Transverse colon (tissue), 4 donors: ENCODE data around the gene TAX1BP1. TPM values are rescaled to one million over a fixed set of nuclear protein-coding genes. Genes with fewer than 3 reads are reported as not detected.

ENCODE experiments used
- DNase-seq: peaks from one replicate; pipeline ENCODE4 v3.0.0-alpha.2; 2019
- H3K27ac ChIP-seq, 4 donors: fragments of 200-600 bp; sonication (generic); 2 replicates each; pipeline ENCODE4 v1.5.1; 2016 to 2018; ENCODE audit warnings: inconsistent platforms in 4 of 4
- H3K27me3 ChIP-seq: fragments of 200-600 bp; sonication (generic); 2 replicates; pipeline ENCODE4 v1.5.1; 2017; ENCODE audit warnings: inconsistent platforms
- H3K36me3 ChIP-seq, 4 donors: fragments of 200-600 bp; sonication (generic); 2 replicates each; pipeline ENCODE4 v1.5.1; 2017 to 2019; ENCODE audit warnings: inconsistent platforms in 4 of 4
- H3K4me1 ChIP-seq, 4 donors: fragments of 200-600 bp; sonication (generic); 2 replicates each; pipeline ENCODE4 v1.5.1; 2017 to 2020; ENCODE audit warnings: inconsistent platforms in 4 of 4
- H3K4me3 ChIP-seq, 4 donors: fragments of 200-600 bp; sonication (generic); 1 replicate in 1 of 4; 2 replicates in 3 of 4; pipeline versions ENCODE4 v1.5.1 to v1.6.1; 2017 to 2019; ENCODE audit warnings: inconsistent platforms in 4 of 4
- H3K9me3 ChIP-seq, 2 donors: fragments of 200-600 bp; sonication (generic); 2 replicates each; pipeline ENCODE4 v1.5.1; 2017 to 2019; ENCODE audit warnings: inconsistent platforms in 2 of 2
- CTCF ChIP-seq, 5 experiments: fragments of 200-600 bp in 3 of 5; fragments of 450-650 bp in 2 of 5; sonication (generic) in 3 of 5; IDR thresholded peaks; 1 replicate in 2 of 5; 2 replicates in 3 of 5; pipeline ENCODE4 v1.5.1; 2016 to 2017; ENCODE audit warnings: antibody characterized with exemption in 5 of 5, inconsistent platforms in 3 of 5, mild to moderate bottlenecking in 2 of 5, moderate library complexity in 1 of 5
- EP300 ChIP-seq: sonication (generic); formaldehyde crosslinking; IDR thresholded peaks from one replicate; pipeline ENCODE4 v1.6.1; 2017; ENCODE audit warnings: antibody characterized with exemption, low read depth
- POLR2A ChIP-seq: fragments of 450-650 bp; IDR thresholded peaks from one replicate; pipeline ENCODE4 v1.6.1; 2016; ENCODE audit warnings: antibody characterized with exemption, mild to moderate bottlenecking, moderate library complexity
- POLR2AphosphoS5 ChIP-seq, 3 donors: sonication (generic); formaldehyde crosslinking; IDR thresholded peaks; one replicate each; pipeline ENCODE4 v1.6.1; 2016; ENCODE audit warnings: antibody characterized with exemption in 3 of 3
- WGBS, 2 donors: methylation state at CpG; one replicate each; pipeline ENCODE4 v1.1.5; 2018; ENCODE audit warnings: low coverage in 1 of 2; 5-methylcytosine and 5-hydroxymethylcytosine counted together
- in situ Hi-C, 4 donors: fragments of 200-750 bp; cut with MboI; loops; one replicate each; pipeline versions ENCODE4 v1.15.0 to v1.15.1; 2017; ENCODE audit warnings: low sequenced_read_pairs in 3 of 4, low pct_ligation_motif_present in 1 of 4, low pct_unique_long_range_greater_than_20kb in 1 of 4
- intact Hi-C: fragments of 100-400 bp; cut with DNase I; formaldehyde crosslinking; loops from one replicate; pipeline ENCODE4 v1.15.1; 2023; ENCODE audit warnings: low total_unique reads
- total RNA-seq, 4 donors: library from RNA; depleted of rRNA; stranded (reverse); fragments of >200 nt; gene quantifications; one replicate each; pipeline ENCODE4 v1.1.0, GENCODE V29; 2016

Gene TAX1BP1
- total RNA-seq, 4 donors from 2014 or later = 67.9 to 133 (median 123) TPM

- H3K27me3 ChIP-seq = no peaks in the 10 kb centered on the region
- H3K4me3 ChIP-seq = no peak overlapping the region
- DNase-seq = no peak
- 87 to 100% methylated on average over 1 to 7 of the region's 7 CpGs for WGBS, 2 donors
- H3K27ac ChIP-seq = peak overlapping the region in 1 of 4 donors; percentile 4
- in situ Hi-C loops (no loop called here), intact Hi-C loops (no loop called here)
- no peak for TF ChIP-seq EP300
- H3K36me3 ChIP-seq = peaks cover 0 to 7% (median 3%) of the 10 kb centered on the region in 4 donors
- no peaks in the 10 kb centered on the region for H3K4me1 ChIP-seq
- H3K9me3 ChIP-seq = no peaks in the 10 kb centered on the region
These were observed 94.4 kb downstream of the TAX1BP1 start for GRCh38 chr7:27834179-27834921.

GRCh38 chr7:27835376-27835775 lies 95.4 kb downstream of the TAX1BP1 start:
- H3K4me3 ChIP-seq = no peak overlapping the region
- 73 to 88% methylated on average over 5 to 7 of the region's 7 CpGs for WGBS, 2 donors
- intact Hi-C loops = no loop called here
- H3K9me3 ChIP-seq = no peaks in the 10 kb centered on the region
- TF ChIP-seq EP300 (no peak), POLR2A (no peak), CTCF (IDR thresholded peaks at IDR 0.05) (no peak), POLR2AphosphoS5 (IDR thresholded peaks at IDR 0.05) (no peak)
- in situ Hi-C loops = no loop called here
- no peak overlapping the region for H3K27ac ChIP-seq
- peaks cover 0 to 7% (median 3%) of the 10 kb centered on the region in 4 donors for H3K36me3 ChIP-seq
- no peak for DNase-seq
- no peaks in the 10 kb centered on the region for H3K27me3 ChIP-seq
- H3K4me1 ChIP-seq = no peaks in the 10 kb centered on the region

- in situ Hi-C loops = no loop called here
- Histone ChIP-seq H3K27ac (no peak overlapping the region), H3K36me3 (peaks cover 0 to 7% (median 3%) of the 10 kb centered on the region in 4 donors), H3K27me3 (no peaks in the 10 kb centered on the region), H3K4me3 (no peak overlapping the region), H3K4me1 (no peaks in the 10 kb centered on the region), H3K9me3 (no peaks in the 10 kb centered on the region)
- 91 to 94% methylated on average over 2 of the region's 2 CpGs for WGBS, 2 donors
- DNase-seq = no peak
- TF ChIP-seq POLR2A (no peak), CTCF (IDR thresholded peaks at IDR 0.05) (no peak), POLR2AphosphoS5 (IDR thresholded peaks at IDR 0.05) (no peak), EP300 (no peak)
- intact Hi-C loops = no loop called here
These were observed 96.6 kb downstream of the TAX1BP1 start for GRCh38 chr7:27836536-27836935.

- H3K27ac ChIP-seq = no peak overlapping the region
- WGBS, 2 donors = 93% methylated on average over 10 of the region's 10 CpGs; no CpG with 5 or more reads in 1 of the 2 donors
- no peaks in the 10 kb centered on the region for H3K9me3 ChIP-seq
- H3K4me1 ChIP-seq = no peaks in the 10 kb centered on the region
- no peak overlapping the region for H3K4me3 ChIP-seq
- intact Hi-C loops (no loop called here), in situ Hi-C loops (no loop called here)
- TF ChIP-seq POLR2A = no peak
- TF ChIP-seq CTCF (IDR thresholded peaks at IDR 0.05) = no peak
- no peak for TF ChIP-seq EP300
- no peak for TF ChIP-seq POLR2AphosphoS5 (IDR thresholded peaks at IDR 0.05)
- no peaks in the 10 kb centered on the region for H3K36me3 ChIP-seq
- no peaks in the 10 kb centered on the region for H3K27me3 ChIP-seq
- DNase-seq = no peak
These were observed 99.1 kb downstream of the TAX1BP1 start for GRCh38 chr7:27839099-27839498.

- no peak for DNase-seq
- WGBS, 2 donors = 62 to 67% methylated on average over 1 to 8 of the region's 8 CpGs
- Histone ChIP-seq H3K4me3 (no peak overlapping the region), H3K27me3 (no peaks in the 10 kb centered on the region), H3K9me3 (no peaks in the 10 kb centered on the region), H3K27ac (no peak overlapping the region), H3K4me1 (no peaks in the 10 kb centered on the region), H3K36me3 (no peaks in the 10 kb centered on the region)
- intact Hi-C loops = no loop called here
- in situ Hi-C loops = no loop called here
- TF ChIP-seq CTCF (IDR thresholded peaks at IDR 0.05) = no peak
These were observed 100.4 kb downstream of the TAX1BP1 start for GRCh38 chr7:27840313-27840712.
